ENCODE results near the gene MEIKIN. TPM values are rescaled to one million over a fixed set of nuclear protein-coding genes. Genes with fewer than 3 reads are reported as not detected.

Gene MEIKIN
- total RNA-seq, 1 donor from 2014 or later, result not detected

DNA sequence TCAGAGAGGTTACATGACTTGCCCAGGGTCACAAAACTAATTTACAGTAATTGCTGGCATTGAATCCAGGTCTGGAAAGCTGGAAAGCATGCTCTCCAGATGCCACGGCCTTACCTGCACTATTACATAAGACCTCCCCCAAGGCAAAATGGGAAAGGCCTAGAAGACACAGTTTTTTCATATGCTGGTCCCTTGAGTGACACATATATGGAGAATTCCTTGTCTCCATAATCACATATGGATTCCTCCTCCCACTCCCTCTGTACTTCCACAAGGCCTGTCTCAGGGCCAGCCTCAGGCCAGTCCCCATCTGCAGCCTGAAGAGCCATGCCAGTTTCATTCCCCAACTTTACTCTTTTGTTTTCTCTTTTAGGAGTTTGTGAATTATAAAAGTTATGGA lies 28.6 kb upstream of the MEIKIN start:
- no peak for ATAC-seq
- DNase-seq (ENCODE audit: low spot score), result no peak

GRCh38 chr5:131973089-131973712 lies 27.7 kb upstream of the MEIKIN start:
- DNase-seq (ENCODE audit: low spot score), result no peak

DNA sequence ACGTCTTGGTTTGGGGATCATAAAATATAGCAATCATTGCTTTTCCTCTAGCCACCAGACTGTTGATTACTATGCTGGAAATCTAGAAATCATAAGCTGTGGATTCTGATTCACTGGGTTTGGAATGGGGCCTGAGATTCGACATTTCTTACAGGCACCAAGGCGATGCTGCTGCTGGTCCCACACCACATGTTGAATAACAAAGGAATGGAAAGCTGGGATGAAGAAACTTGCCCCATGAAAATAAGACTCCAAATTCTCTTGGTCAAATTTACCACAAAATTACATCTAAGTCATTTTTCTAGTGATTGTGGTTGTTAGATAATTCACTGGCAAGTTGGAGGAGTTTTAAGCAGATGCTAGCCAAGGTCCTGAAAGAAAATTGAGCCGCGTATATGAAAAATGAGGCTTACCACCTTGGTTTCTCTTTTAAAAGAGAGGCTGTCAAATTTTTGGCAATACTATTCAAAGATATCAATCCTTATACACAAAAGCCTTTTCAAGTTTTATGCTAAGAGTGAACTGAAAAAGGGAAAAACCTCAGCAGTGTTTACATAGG lies 23.0 kb upstream of the MEIKIN start:
- DNase-seq (ENCODE audit: low spot score), result no peak

More at GRCh38 chr5:131973089-131973712, 27.7 kb upstream of the MEIKIN start:
- ATAC-seq, result no peak

DNA sequence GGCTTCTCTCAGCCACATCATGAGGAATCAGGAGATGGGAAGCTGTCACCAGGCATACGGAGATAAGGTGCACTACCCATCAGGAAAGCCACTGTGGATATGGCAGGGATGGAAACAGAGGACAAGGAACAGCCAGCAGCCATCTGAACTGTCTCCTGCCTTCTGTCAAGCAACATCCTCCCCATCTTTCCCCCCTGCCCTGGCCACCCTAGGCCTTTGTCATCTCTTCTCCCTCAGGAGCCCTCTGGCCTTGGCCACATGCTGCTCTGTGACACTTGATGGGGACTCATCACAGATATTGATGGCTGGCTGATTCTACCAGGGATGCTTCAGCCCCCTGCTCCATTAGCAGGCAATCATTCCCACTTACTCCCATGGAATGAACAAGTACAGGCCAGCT lies 21.1 kb upstream of the MEIKIN start:
- no peak for DNase-seq (ENCODE audit: low spot score)
- ATAC-seq, result no peak

More for the DNA sequence above, 23.0 kb upstream of the MEIKIN start:
- ATAC-seq, result no peak

GRCh38 chr5:131965826-131966415 lies 20.5 kb upstream of the MEIKIN start:
- DNase-seq (ENCODE audit: low spot score), result no peak
- no peak for ATAC-seq

GRCh38 chr5:131959906-131960305 lies 14.4 kb upstream of the MEIKIN start:
- ATAC-seq (no peak), DNase-seq (ENCODE audit: low spot score) (no peak)

GRCh38 chr5:131959136-131959535 lies 13.7 kb upstream of the MEIKIN start:
- DNase-seq (ENCODE audit: low spot score) (no peak), ATAC-seq (no peak)

- no peak for ATAC-seq
- DNase-seq (ENCODE audit: low spot score), result no peak
These were observed 12.4 kb upstream of the MEIKIN start for GRCh38 chr5:131957721-131958441.

- ATAC-seq (no peak), DNase-seq (ENCODE audit: low spot score) (no peak)
These were observed 8.5 kb upstream of the MEIKIN start for GRCh38 chr5:131953969-131954368.

DNA sequence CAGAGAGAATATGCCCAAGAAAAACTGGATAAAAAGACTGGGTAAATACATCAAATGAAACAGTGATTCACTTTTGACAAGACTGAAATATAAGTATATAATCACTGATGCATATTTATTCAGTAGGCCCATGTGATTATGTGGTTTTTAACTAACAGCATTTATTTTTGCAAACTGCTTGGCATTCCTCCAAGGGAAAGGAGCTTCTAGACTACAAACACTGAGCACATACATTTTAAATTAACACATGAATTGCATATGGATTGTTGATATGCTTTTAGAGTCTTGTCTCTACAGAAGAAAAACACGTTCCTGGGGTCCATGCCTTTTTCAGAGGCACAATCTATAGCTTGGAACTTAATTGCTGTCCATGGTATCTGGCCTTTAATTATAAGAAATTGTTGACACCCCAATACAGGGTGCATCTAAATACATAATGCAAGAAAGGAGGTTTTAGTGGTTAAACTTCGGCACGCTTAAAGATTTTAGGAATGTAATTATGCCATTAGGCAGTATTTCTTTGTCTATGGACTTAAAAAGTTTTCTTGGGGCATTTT lies 6.9 kb upstream of the MEIKIN start:
- ATAC-seq, result no peak
- DNase-seq (ENCODE audit: low spot score), result no peak

GRCh38 chr5:131950706-131951105 lies 5.2 kb upstream of the MEIKIN start:
- no peak for ATAC-seq
- DNase-seq (ENCODE audit: low spot score), result no peak

- ATAC-seq (no peak), DNase-seq (ENCODE audit: low spot score) (no peak)
These were observed 2.0 kb upstream of the MEIKIN start for GRCh38 chr5:131947445-131947844.

- ATAC-seq (no peak), DNase-seq (ENCODE audit: low spot score) (no peak)
These were observed 537 bp downstream of the MEIKIN start for GRCh38 chr5:131944702-131945550.

- DNase-seq (ENCODE audit: low spot score) (no peak), ATAC-seq (no peak)
These were observed 1.5 kb downstream of the MEIKIN start for GRCh38 chr5:131943916-131944315.

GRCh38 chr5:131942016-131942415 lies 3.4 kb downstream of the MEIKIN start:
- no peak for DNase-seq (ENCODE audit: low spot score)
- no peak for ATAC-seq

GRCh38 chr5:131939690-131940345 lies 5.6 kb downstream of the MEIKIN start:
- no peak for DNase-seq (ENCODE audit: low spot score)
- no peak for ATAC-seq

DNA sequence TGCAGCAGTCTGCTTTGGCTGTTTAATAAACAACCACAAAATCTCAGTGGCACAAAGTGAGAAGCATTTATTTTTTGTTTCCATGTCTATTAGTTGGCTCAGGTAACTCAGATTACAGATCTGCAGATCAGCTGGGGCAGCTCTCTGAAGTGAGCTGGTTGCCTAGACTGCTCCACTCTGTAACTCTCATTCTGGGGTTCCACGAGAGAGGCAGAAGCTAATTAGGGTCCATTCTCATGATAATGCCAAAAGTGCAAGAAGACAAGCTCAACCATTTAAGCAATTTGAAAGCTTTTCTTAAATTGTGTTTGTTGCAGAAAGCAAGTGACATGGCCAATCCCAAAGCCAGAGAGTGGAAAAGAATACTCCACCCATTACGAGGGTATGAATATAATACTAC lies 13.2 kb downstream of the MEIKIN start:
- DNase-seq (ENCODE audit: low spot score) (no peak), ATAC-seq (no peak)

DNA sequence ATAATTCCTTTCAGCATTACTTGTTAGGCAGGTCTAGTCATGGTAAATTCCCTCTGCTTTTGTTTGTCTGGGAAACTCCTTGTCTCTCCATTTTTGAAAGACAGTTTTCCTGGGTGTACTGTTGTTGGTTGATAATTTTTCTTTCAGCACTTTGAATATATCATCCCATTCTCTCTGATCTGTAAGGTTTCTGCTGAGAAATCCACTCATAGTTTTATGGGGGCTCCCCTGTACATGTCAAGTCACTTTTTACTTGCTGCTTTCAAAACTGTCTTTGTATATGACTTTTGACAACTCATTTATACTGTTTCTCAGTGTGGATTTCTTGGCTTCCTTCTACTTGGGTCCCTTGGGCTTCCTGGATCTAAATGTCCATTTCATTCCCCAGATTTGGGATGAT lies 16.5 kb downstream of the MEIKIN start:
- DNase-seq (ENCODE audit: low spot score) (no peak), ATAC-seq (no peak)

GRCh38 chr5:131926168-131926567 lies 19.3 kb downstream of the MEIKIN start:
- no peak for ATAC-seq
- DNase-seq (ENCODE audit: low spot score), result no peak

DNA sequence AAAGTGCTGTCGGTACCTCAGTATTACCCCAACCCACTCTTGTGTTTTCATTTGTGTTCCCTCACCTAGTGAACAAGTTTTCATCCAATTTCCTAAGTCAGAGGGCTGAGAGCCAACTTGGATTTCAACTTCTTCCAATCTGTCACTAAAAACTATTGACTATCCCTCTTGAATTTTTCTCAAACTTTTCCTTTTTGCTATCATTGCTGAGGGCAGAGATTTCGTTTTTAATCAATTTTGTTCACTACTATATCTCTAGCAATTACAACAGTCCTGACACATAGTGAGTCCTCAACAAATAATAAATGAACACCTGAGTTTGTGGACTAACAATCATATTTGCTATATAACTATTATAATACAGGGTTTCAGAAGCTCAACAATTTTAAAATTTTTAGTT lies 29.0 kb downstream of the MEIKIN start:
- DNase-seq (ENCODE audit: low spot score), result no peak
- no peak for ATAC-seq

Measured in left lobe of liver (tissue), 2 donors.